KMS-11 (cell line): Measurements from ENCODE around the gene PLXNA4.

ENCODE experiments used
- H2AFZ ChIP-seq: fragments of 200-600 bp; sonication (generic); 2 replicates; pipeline ENCODE4 v1.6.1; 2016; ENCODE audit warnings: antibody characterized with exemption, mixed run types, low read depth
- H3K27ac ChIP-seq: fragments of 200-600 bp; sonication (generic); 2 replicates; pipeline ENCODE4 v1.6.1; 2016; ENCODE audit warnings: mild to moderate bottlenecking, mixed run types
- H3K27me3 ChIP-seq: fragments of 200-600 bp; sonication (generic); 2 replicates; pipeline ENCODE4 v1.6.1; 2017; ENCODE audit warnings: mild to moderate bottlenecking, low read depth, mixed run types, moderate library complexity; ENCODE audit not compliant: insufficient read depth
- H3K36me3 ChIP-seq: fragments of 200-600 bp; sonication (generic); 2 replicates; pipeline ENCODE4 v1.6.1; 2017; ENCODE audit warnings: mild to moderate bottlenecking, mixed run types; ENCODE audit not compliant: insufficient read depth
- H3K4me1 ChIP-seq: fragments of 200-600 bp; sonication (generic); 2 replicates; pipeline ENCODE4 v1.6.1; 2016; ENCODE audit warnings: mild to moderate bottlenecking, low read depth, mixed run types; ENCODE audit not compliant: poor library complexity, severe bottlenecking
- H3K4me2 ChIP-seq: fragments of 200-600 bp; sonication (generic); 2 replicates; pipeline ENCODE4 v1.7.0; 2016; ENCODE audit warnings: mild to moderate bottlenecking, mixed run types
- H3K4me3 ChIP-seq: fragments of 200-600 bp; sonication (generic); IDR thresholded peaks from 2 replicates; pipeline ENCODE4 v1.6.1; 2017; ENCODE audit warnings: low read depth, low read length, mixed read lengths; ENCODE audit not compliant: insufficient read depth
- H3K79me2 ChIP-seq: fragments of 200-600 bp; sonication (generic); 2 replicates; pipeline ENCODE4 v1.6.1; 2016; ENCODE audit warnings: low read depth, mixed run types; ENCODE audit not compliant: insufficient read depth
- H3K9ac ChIP-seq: fragments of 200-600 bp; sonication (generic); 2 replicates; pipeline ENCODE4 v1.6.1; 2016; ENCODE audit warnings: mild to moderate bottlenecking, mixed run types
- H4K20me1 ChIP-seq: fragments of 200-600 bp; sonication (generic); 2 replicates; pipeline ENCODE4 v1.6.1; 2016; ENCODE audit warnings: mild to moderate bottlenecking, mixed run types; ENCODE audit not compliant: insufficient read depth
- TF ChIP-seq, protein P1 (sequence below): fragments of 200-600 bp; sonication (generic); conservative IDR thresholded peaks from 2 replicates; pipeline ENCODE4 v1.6.1; 2017; ENCODE audit warnings: low read depth, mild to moderate bottlenecking, antibody characterized with exemption, low read length, moderate library complexity, mixed read lengths

The PLXNA4 gene

GRCh38 chr7:132485136-132485535 lies 91.1 kb downstream of the PLXNA4 start:
- H3K27me3 ChIP-seq, result no peaks in the 10 kb centered on the region
- no peaks in the 10 kb centered on the region for H3K36me3 ChIP-seq
- H3K4me1 ChIP-seq, result no peaks in the 10 kb centered on the region
- H4K20me1 ChIP-seq, result no peaks in the 10 kb centered on the region
- no peak overlapping the region for H3K4me2 ChIP-seq
- no peak overlapping the region for H2AFZ ChIP-seq
- no peak overlapping the region for H3K9ac ChIP-seq
- H3K79me2 ChIP-seq, result no peaks in the 10 kb centered on the region
- TF ChIP-seq, protein P1, sequence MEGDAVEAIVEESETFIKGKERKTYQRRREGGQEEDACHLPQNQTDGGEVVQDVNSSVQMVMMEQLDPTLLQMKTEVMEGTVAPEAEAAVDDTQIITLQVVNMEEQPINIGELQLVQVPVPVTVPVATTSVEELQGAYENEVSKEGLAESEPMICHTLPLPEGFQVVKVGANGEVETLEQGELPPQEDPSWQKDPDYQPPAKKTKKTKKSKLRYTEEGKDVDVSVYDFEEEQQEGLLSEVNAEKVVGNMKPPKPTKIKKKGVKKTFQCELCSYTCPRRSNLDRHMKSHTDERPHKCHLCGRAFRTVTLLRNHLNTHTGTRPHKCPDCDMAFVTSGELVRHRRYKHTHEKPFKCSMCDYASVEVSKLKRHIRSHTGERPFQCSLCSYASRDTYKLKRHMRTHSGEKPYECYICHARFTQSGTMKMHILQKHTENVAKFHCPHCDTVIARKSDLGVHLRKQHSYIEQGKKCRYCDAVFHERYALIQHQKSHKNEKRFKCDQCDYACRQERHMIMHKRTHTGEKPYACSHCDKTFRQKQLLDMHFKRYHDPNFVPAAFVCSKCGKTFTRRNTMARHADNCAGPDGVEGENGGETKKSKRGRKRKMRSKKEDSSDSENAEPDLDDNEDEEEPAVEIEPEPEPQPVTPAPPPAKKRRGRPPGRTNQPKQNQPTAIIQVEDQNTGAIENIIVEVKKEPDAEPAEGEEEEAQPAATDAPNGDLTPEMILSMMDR, result no peak
- no peak overlapping the region for H3K4me3 ChIP-seq
- no peak overlapping the region for H3K27ac ChIP-seq

GRCh38 chr7:132482866-132483265 lies 93.4 kb downstream of the PLXNA4 start:
- Histone ChIP-seq H3K4me3 (no peak overlapping the region), H3K27me3 (no peaks in the 10 kb centered on the region)
- TF ChIP-seq, protein P1, result no peak

DNA sequence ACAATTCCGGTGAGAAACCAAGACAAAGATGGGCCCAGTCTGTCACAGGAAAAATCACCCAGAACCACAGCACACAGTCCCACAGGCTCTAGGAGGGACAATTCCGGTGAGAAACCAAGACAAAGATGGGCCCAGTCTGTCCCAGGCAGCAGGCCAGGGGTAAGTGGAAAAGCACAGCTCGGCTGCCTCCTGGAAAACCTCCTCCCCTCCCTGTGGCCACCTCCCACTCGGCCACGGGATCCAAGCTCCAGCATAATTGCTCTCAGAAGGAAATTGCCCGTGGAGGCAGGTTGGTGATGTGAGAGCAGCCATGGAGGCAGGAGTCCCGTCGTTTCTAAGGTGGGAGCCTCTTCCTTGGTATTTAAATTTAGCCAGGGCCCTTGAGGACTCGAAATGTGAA lies 95.7 kb downstream of the PLXNA4 start:
- Histone ChIP-seq H2AFZ (no peak overlapping the region), H3K27ac (no peak overlapping the region), H3K4me2 (no peak overlapping the region), H3K36me3 (no peaks in the 10 kb centered on the region), H3K9ac (no peak overlapping the region), H3K79me2 (no peaks in the 10 kb centered on the region), H3K27me3 (no peaks in the 10 kb centered on the region), H3K4me1 (no peaks in the 10 kb centered on the region), H4K20me1 (no peaks in the 10 kb centered on the region), H3K4me3 (no peak overlapping the region)
- TF ChIP-seq, protein P1, result no peak

More at GRCh38 chr7:132482866-132483265, 93.4 kb downstream of the PLXNA4 start:
- no peaks in the 10 kb centered on the region for H3K79me2 ChIP-seq
- no peaks in the 10 kb centered on the region for H4K20me1 ChIP-seq
- H3K27ac ChIP-seq, result no peak overlapping the region
- H2AFZ ChIP-seq, result no peak overlapping the region
- no peaks in the 10 kb centered on the region for H3K4me1 ChIP-seq
- H3K4me2 ChIP-seq, result no peak overlapping the region
- no peaks in the 10 kb centered on the region for H3K36me3 ChIP-seq
- no peak overlapping the region for H3K9ac ChIP-seq

DNA sequence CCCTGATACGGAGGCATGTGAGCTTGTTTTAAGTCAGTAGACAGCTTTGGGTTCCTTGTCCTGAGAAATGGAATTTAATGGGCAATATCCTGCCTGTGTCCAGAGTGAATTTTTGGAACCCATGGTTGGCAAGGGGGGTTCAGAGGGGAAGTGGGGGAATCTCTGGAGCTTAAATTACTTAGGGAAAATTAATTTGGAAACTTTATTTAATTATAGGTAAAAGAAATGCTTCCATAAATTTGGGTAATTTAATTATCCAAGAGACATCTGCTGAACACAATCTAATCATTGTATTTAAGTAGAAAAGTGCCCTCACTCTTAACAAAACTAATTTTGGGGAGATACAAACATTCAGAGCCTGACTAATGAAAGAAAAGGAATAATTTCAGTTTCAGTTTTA lies 99.7 kb downstream of the PLXNA4 start:
- H2AFZ ChIP-seq, result no peak overlapping the region
- H4K20me1 ChIP-seq, result no peaks in the 10 kb centered on the region
- no peaks in the 10 kb centered on the region for H3K4me1 ChIP-seq
- no peak overlapping the region for H3K4me2 ChIP-seq
- H3K27ac ChIP-seq, result no peak overlapping the region
- TF ChIP-seq, protein P1, result no peak
- no peak overlapping the region for H3K4me3 ChIP-seq
- H3K79me2 ChIP-seq, result no peaks in the 10 kb centered on the region
- no peak overlapping the region for H3K9ac ChIP-seq
- no peaks in the 10 kb centered on the region for H3K27me3 ChIP-seq
- H3K36me3 ChIP-seq, result no peaks in the 10 kb centered on the region
